Stimulated activated CD8-positive, alpha-beta memory T cell treated with anti-CD3 and anti-CD28 coated beads, Interleukin-7, amount 100 ng/mL, for 48 hours (primary cell): ENCODE measurements around the gene CLDN20.
"Not testable (repeated sequence)": the region's sequence is repeated elsewhere in the genome, so short reads cannot be mapped to it uniquely, and the experiment has no call there.

Source experiments
- DNase-seq, 2 donors: peaks; one replicate each; pipeline ENCODE4 v3.0.0-alpha.2; 2020; ENCODE audit warnings: low read depth in 1 of 2; ENCODE audit errors: extremely low read depth in 1 of 2

Gene CLDN20, protein sequence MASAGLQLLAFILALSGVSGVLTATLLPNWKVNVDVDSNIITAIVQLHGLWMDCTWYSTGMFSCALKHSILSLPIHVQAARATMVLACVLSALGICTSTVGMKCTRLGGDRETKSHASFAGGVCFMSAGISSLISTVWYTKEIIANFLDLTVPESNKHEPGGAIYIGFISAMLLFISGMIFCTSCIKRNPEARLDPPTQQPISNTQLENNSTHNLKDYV

DNA sequence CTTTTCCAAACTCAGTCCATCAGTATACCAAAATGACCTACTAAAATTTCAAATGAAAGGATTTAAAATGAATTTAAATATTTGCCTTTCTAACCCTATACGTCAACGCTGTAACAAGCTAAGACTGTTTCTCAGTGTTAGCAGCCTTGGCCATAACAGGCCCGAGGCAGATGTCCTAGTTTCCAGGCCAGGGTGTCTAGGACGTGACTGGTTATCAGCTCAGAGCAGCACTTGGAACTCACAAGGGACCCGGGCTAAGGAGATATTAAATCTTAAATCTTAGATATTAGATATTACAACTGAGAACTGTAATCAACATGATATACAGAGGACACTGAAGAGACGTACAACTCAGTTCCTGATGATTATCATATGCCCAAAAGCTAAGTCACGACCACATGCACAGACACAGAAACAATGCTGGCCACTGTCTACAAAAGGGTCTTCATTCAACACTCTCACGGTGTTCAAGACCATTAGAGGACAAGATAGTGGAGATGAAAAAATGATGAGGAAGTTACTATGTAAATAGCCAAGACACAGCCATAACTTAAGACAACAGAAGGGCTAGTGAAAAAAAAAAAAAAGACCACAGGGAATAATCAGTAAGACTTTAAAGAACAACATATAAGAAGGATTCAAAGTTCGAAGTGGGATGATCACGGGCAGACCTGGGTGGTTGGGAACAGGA lies at the start of gene CLDN20:
Gene CLDN20, plus strand, starts transcription at position 641 of the 691 bp plus-strand sequence. CDS start 11,707 bp downstream, outside the sequence.
- no peak for DNase-seq

DNA sequence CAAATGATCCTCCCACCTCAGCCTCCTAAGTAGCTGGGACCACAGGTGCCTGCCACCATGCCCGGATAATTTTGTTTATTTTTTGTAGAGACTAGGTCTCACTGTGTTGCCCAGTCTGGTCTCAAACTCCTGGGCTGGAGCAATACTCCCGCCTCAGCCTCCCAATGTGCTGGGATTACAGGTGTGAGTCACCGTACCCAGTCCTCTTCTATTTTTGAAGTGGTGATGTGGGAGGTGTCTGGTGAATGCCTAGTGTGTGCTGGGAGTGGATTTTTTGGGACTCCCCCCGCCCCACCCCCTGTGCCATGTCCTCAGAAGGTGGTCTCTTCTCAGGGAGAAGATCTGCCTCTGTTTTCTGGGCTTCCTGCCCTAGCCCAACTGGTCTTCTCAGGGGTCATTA lies 47.9 kb upstream of the CLDN20 start:
- DNase-seq: no peak

DNA sequence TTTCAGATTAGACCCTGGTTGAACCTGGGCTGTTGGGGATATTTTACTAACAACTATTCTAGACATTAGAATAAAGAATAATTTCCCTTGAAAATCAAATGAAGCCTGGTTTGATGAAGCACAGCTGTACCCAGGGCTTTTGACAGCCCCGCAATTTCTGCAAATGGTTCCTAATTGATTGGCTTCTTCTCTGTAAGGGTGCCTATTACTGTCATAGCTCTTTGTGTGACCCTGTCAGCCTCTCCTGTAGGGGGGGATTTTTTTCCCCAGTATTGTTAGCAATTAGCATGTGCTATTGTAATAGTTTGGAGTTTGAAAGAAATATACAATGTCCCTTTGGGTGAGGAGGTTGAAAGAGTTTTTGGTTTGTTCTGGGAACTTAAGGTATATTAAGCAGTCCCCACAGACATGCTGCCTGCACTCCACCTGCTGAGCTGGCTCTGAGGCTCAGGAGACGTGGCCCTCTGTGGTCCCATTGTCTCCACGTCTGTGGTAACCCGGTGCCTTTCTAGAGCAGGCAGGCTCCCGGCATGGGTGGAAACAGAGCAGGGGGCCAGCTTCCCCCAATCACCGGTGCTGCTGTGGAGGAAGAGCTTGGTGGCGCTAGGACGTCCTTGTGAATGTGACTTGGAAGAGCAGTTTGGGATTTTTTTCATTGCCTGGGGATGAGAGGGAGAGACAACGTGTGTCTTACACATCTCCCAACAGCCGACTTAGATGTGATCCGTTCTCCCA lies 47.3 kb upstream of the CLDN20 start:
- DNase-seq: no peak

DNA sequence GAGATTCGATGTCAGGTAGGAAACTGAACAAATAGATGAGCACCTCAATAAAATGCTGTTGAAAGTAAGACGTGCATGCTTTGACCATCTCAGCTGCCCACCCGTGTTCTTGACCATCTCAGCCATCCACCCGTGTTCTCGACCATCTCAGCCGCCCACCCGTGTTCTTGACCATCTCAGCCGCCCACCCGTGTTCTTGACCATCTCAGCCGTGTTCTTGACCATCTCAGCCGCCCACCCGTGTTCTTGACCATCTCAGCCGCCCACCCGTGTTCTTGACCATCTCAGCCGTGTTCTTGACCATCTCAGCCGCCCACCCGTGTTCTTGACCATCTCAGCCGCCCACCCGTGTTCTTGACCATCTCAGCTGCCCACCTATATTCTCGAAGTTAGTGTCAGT lies 45.1 kb upstream of the CLDN20 start:
- DNase-seq: not testable (repeated sequence)

DNA sequence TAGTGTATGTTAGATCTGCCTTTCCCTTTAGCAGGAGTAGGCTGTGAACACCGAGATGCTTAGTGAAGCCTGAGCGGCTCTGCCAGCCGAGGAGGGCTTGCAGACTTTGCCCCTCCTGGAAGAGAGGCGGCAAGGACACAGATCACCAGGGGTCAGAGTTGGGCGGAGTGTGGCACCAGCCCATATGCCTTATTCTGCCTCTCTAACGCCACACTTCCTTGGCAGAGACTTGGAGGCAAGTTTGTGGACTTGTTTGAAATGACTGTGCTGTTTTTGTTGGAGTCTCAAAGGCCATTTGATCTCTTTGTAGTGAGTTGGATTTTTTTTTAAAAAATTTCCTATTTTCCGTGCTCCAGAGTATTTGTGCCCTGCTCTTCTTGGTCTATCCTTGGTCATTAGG lies 44.5 kb upstream of the CLDN20 start:
- DNase-seq: no peak

DNA sequence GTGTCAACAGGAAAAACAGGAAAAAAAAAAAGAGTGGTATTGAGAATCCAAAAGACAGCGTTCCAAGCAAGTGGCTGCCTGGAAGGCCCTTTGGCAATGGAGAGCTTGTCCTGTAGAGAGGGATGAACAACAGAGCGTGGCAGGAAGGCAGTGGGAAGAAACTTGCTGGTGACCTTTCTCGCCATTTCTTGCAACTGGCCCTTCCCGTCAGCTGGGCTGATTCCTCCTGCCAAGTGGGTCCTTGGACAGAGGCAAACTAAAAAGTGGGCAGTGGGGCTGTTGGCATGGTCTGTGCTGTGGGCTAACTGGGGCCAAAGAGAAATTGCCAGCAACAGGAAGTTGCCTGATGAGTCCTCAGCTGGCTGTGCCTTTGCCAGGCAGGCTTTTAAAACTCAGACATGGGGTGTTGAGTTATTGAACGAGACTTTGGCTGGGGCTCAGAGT lies 43.9 kb upstream of the CLDN20 start:
- DNase-seq: no peak

DNA sequence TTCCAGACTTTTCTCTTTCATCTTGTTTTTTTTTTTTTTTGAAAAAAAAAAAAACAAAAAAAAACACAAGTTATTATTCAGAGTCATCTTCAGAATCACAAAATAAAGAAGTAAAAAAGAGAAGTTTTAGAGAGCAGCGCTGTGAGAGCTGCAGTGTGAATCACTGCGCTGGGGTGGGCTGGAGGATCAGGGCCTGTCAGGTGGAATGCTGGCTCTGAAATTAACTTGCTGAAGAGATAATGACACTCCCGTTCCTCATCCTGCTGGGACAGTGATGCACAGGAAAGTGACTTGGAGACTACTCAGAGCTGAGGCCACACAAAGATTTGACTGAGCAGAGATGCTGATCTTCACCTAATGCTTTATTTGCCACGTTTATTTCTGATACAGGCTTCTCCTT lies 42.7 kb upstream of the CLDN20 start:
- no peak for DNase-seq

DNA sequence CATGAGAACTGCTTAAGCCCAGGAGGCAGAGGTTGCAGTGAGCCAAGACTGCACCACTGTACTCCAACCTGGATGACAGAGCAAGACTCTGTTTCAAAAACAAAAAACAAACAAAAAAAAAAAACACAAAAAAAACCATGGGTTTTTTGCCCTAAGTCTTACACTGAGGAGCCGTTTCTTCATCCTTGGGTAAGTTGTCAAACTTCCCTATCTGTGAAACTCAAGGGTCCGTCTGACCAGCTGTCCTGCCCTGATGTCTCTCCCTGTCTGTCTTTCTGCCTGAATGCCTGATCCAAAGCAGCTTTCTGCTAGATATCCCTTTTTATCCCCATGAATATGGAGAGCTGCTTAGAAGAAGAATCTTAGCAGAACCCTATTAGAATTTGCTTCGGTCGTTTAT lies 41.3 kb upstream of the CLDN20 start:
- no peak for DNase-seq

DNA sequence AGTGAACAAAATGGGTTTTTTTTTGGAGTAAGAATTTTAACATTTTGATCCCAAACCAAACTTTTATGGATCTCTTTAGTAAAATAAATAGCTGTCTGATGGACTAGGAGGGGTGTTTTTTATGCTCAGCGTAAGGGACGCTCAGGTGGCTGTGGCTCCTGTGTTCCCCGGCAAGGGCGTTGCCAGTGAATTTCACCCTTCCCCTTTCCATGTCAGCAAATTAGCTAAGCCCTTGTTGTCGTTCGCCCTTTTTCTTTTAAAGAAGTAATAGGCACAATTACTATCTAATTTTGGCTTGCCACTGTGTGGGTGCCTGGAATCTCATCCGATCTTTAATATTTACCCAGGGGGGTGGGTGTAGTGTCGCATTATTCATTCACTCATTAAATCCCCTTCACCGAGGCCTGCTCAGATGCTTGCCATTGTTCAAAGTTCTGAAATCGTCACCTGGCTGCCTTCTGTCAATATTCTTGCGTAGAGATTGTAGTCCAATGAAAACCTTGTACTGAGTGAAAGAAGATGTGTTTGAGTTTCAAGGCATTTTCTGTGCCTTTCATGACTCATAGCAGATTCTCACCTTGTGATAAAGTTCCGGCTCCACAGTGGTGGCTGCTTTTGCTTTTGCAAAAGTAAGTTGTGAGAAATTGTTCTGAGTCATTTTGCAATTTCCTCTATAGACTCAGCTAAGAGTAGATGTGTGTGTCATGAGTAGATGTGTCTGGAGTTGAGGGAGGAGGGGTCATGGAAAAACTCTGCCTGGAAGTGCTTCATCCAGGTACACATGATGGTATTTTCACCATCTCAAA lies 40.0 kb upstream of the CLDN20 start:
- DNase-seq: peak; percentile 11 to 53

DNA sequence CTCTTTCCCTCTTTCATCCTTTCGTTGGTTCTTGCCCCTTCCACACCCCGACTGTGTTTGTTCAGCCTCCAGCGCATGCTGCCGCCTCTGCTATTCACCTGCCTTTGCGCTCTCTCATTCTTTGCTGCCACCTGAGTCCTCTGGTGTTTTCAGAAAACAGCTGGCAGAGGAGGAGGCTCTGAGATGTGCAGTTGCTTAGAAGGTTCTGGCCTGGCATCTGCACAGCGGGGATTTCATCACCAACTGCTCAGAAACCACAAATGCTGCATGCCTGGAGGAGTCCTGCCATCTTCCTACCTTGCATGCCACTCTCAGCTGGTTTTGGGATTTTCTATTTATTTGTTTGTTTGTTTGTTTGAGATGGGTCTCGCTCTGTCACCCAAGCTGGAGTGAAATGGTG lies 39.2 kb upstream of the CLDN20 start:
- no peak for DNase-seq

DNA sequence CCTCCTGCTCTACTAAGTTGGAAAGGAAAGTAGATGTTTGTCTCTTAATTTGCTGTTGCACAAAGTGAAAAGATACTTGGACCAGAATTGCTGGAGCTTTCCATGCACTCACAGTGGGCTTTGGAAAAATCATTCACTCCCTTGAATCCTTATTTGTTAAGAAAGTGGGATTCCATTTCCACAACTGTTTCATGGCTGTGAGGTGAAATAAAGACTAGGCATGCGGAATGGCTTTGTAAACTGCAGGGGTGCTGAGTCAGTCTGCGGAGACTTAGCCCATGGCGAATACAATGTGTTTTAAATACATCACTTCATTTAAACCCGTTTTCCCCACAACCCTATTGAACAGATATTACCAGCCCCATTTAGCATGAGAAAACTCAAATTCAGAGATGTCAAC lies 36.8 kb upstream of the CLDN20 start:
- no peak for DNase-seq

DNA sequence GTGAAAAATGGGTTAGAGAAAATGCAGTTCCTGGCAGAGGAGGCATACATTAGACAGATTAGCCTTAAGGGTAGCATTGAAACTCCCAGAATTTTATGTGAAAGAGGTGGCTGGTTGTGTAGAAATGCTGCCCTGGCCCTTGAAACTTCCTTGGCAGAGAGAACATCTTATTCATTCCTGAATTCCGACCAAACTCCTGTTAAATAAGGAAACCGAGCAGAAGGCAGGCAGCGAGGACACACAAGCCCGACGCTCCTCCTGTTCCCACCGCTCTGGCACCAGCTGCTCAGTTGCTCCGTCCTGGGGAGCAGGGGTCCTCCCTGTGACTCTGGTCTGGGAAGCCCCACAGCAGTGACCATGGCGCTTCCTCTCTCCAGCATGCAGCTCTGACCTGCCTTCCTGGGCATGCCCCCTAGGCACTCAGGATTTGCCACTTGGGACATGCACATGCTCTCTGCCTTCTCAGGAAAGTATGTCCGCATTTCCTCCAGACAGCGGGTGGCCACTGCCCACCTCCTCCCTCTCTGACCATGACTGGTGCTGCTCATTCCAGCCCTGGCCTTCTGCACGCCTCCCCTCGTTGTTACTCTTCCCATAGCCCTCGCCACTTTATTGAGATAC lies 35.2 kb upstream of the CLDN20 start:
- DNase-seq: no peak

DNA sequence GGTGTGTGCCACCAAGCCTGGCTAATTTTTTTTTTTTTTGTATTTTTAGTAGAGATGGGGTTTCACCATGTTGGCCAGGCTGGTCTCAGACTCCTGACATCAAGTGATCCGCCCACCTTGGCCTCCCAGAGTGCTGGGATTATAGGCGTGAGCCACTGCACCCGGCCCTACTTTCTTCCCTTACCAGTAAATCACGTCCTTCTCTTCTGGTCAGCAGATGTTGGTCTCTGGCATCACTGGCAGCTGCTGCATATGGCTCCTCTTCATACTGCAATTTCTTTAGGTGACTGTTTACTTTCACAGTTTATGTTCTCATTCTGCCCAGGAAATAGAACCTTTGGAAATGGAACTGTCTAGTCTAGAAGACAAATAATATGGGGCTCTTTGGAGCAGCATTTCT lies 32.8 kb upstream of the CLDN20 start:
- not testable (repeated sequence) for DNase-seq

DNA sequence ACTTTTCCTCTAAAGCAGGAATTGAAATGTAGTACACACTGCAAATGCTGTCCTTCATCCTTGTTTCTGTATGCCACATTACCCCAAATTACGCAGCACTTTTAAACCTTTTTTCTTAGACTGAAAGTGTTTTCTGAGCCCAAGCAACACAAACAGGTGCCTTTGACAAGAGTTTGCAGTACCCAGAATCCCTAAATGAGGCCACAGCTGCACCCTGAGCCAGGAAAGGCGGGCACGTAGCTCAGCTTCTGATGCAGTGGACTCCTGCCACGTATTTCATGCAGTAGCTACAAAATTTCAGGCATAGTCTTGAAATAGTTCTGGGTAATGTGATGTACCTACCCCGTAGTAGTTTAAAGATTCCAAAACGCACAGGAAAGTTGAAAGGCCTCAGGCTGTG lies 31.0 kb upstream of the CLDN20 start:
- no peak for DNase-seq

DNA sequence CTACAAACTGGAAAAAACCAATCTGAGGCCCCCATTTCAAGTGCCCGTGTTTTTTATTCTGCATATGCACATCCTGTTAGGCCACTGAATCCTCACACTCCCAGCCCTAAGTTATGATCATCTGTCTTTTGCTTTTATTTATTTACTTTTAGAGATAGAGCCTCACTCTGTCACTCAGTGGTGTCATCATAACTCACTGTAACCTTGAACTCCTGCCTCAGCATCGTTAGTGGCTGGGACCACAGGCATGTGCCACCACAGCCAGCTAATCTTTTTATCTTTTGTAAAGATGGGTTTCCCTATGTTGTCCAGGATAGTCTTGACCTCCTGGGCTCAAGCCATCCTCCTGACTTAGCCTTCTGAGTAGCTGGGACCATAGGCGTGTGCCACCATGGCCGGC lies 29.6 kb upstream of the CLDN20 start:
- no peak for DNase-seq

DNA sequence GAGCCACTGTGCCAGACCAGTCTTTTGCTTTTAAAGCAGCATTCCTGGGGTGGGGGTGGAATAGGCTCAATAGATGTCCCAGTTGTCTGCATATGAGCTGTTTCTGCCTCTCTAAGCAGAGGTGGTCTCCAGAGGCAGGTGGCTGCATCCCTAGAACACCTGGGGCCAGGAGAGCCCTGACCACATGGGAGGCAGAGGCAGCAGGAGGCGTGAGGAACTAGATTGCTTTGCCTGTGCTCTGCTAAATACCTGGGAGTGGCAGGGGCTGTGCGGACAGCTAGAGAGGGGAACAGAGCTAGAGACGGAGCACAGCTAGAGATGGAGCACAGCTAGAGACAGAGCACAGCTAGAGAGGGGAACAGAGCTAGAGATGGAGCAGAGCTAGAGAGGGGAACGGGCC lies 29.1 kb upstream of the CLDN20 start:
- DNase-seq: no peak

DNA sequence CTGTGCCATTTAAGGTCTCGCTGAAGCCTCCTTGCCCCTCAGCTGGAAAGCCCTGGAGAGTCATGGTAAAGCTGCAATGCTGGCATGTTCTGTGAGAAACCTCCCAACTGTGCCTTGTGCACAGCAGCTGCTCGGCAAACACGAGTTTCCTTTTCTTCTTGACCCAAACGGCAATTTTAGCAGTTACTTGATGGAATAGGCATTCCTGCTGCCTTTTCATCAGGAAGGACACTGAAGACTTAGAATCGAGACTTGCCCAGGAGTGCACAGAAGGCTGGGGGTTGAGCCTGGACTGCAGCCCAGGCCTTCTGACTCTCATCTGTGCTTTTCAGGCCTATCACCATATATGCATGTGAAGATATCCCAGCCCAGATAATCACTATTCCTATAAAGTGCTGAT lies 28.7 kb upstream of the CLDN20 start:
- no peak for DNase-seq

DNA sequence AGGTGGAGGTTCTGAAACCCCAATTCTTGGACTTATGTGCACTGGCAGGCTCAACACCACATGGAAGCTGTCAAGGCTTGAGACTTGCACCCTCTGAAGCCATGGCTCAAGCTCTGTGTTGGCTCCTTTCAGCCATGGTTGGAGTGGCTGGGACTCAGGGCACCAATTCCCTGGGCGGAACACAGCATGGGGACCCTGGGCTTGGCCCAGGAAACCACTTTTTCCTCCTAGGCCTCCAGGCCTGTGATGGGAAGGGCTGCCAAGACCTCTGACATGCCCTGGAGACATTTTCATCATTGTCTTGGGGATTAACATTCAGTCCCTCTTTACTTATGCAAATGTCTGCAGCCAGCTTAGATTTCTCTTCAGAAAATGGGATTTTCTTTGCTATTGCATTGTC lies 26.2 kb upstream of the CLDN20 start:
- DNase-seq: no peak

DNA sequence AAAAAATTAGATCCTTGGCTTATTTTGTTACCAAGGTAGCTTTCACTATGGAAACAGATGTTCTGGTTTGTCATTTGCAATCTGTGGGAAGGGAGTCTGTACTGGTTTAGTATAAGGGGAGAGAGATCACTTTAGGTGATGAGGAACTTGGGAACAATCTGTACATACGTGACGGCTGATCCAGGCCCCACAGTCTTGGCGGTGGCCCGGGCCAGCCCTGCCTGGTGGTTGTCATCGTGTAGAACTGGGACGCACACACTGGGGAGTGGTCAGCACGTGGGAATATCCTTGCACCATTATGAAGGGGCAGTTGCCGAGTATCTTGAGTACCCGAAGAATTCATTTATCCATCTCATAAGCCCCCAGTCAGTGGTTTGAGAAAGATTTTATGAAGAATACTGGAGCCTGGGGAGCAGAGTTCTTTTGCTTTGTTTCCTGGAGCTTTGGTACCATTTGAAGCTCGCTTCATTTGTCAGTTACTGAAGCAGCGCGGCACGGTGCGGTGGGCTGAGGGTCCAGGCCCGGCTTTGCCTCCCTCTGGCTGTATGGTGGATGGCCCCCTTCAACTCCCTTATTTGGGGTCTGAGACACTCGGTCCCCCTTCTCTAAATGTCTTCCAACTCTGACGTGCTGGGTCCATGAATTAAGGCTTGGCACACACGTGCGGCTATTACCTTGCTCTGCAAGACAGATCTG lies 22.8 kb upstream of the CLDN20 start:
- no peak for DNase-seq

DNA sequence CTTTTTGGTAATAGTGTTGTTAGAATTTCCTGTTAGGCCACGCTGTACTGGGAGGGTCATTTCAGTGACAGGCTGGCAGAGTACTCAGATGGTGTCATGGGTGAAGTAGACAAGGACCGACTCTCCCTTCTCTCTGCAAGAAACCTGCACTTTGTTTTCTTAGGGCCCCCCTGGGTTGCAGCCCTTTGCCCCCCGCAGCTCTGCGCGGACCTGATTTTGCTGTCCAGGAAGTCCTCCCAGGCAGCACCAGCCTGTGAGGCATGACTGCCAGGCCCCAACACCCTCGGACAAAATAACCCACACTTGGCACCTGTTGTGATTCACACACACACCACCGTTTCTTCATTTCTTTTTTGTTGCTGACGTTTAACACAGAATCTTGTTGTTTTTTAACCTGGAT lies 21.8 kb upstream of the CLDN20 start:
- DNase-seq: no peak
